Esophagus muscularis mucosa (tissue), 4 donors: Measurements from ENCODE around the gene ARID3C. TPM values are rescaled to one million over a fixed set of nuclear protein-coding genes. Genes with fewer than 3 reads are reported as not detected.

Experiments
- DNase-seq: peaks from one replicate; pipeline ENCODE4 v3.0.0-alpha.2; 2017; ENCODE audit errors: extremely low spot score
- H3K27ac ChIP-seq, 4 donors: fragments of 200-600 bp; sonication (generic); replicated peaks in 1 of 4; 1 replicate in 3 of 4; 2 replicates in 1 of 4; pipeline ENCODE4 v1.5.1; 2016 to 2019; ENCODE audit warnings: mild to moderate bottlenecking in 1 of 4
- H3K27me3 ChIP-seq, 4 donors: fragments of 200-600 bp; sonication (generic); one replicate each; pipeline versions ENCODE4 v1.5.1 to v1.6.0; 2016 to 2019
- H3K36me3 ChIP-seq, 4 donors: fragments of 200-600 bp; sonication (generic); one replicate each; pipeline ENCODE4 v1.5.1; 2016 to 2019
- H3K4me1 ChIP-seq, 4 donors: fragments of 200-600 bp; sonication (generic); one replicate each; pipeline ENCODE4 v1.5.1; 2016 to 2019
- H3K4me3 ChIP-seq, 4 donors: fragments of 200-600 bp; sonication (generic); 1 replicate in 2 of 4; 2 replicates in 2 of 4; pipeline ENCODE4 v1.5.1; 2016 to 2019; ENCODE audit warnings: mild to moderate bottlenecking in 4 of 4, moderate library complexity in 1 of 4
- H3K9me3 ChIP-seq, 4 donors: fragments of 200-600 bp; sonication (generic); 1 replicate in 3 of 4; 2 replicates in 1 of 4; pipeline ENCODE4 v1.5.1; 2016 to 2019
- CTCF ChIP-seq, 3 experiments: fragments of 200-600 bp in 2 of 3; fragments of 450-650 bp in 1 of 3; sonication (generic) in 2 of 3; IDR thresholded peaks; one replicate each; pipeline ENCODE4 v1.5.1; 2017 to 2019; ENCODE audit warnings: antibody characterized with exemption in 3 of 3, mild to moderate bottlenecking in 2 of 3, moderate library complexity in 1 of 3
- EP300 ChIP-seq: sonication (generic); formaldehyde crosslinking; IDR thresholded peaks from one replicate; pipeline ENCODE4 v1.6.1; 2017; ENCODE audit warnings: antibody characterized with exemption
- POLR2A ChIP-seq: fragments of 450-650 bp; IDR thresholded peaks from one replicate; pipeline ENCODE4 v1.6.1; 2017; ENCODE audit warnings: antibody characterized with exemption, moderate library complexity, mild to moderate bottlenecking, low read depth
- POLR2AphosphoS5 ChIP-seq, 2 donors: sonication (generic); formaldehyde crosslinking; IDR thresholded peaks; one replicate each; pipeline ENCODE4 v1.6.1; 2017; ENCODE audit warnings: antibody characterized with exemption in 2 of 2
- WGBS: methylation state at CpG from one replicate; pipeline ENCODE4 v1.1.5; 2018; 5-methylcytosine and 5-hydroxymethylcytosine counted together
- intact Hi-C: fragments of 100-400 bp; cut with DNase I; formaldehyde crosslinking; loops from one replicate; pipeline ENCODE4 v1.15.1; 2023
- total RNA-seq, 4 donors: library from RNA; depleted of rRNA; stranded (reverse); fragments of >200 nt; gene quantifications; one replicate each; pipeline versions ENCODE4 v1.1.0 to v1.2.1, GENCODE V29; 2016

ARID3C gene, protein sequence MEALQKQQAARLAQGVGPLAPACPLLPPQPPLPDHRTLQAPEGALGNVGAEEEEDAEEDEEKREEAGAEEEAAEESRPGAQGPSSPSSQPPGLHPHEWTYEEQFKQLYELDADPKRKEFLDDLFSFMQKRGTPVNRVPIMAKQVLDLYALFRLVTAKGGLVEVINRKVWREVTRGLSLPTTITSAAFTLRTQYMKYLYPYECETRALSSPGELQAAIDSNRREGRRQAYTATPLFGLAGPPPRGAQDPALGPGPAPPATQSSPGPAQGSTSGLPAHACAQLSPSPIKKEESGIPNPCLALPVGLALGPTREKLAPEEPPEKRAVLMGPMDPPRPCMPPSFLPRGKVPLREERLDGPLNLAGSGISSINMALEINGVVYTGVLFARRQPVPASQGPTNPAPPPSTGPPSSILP
- total RNA-seq = not detected

DNA sequence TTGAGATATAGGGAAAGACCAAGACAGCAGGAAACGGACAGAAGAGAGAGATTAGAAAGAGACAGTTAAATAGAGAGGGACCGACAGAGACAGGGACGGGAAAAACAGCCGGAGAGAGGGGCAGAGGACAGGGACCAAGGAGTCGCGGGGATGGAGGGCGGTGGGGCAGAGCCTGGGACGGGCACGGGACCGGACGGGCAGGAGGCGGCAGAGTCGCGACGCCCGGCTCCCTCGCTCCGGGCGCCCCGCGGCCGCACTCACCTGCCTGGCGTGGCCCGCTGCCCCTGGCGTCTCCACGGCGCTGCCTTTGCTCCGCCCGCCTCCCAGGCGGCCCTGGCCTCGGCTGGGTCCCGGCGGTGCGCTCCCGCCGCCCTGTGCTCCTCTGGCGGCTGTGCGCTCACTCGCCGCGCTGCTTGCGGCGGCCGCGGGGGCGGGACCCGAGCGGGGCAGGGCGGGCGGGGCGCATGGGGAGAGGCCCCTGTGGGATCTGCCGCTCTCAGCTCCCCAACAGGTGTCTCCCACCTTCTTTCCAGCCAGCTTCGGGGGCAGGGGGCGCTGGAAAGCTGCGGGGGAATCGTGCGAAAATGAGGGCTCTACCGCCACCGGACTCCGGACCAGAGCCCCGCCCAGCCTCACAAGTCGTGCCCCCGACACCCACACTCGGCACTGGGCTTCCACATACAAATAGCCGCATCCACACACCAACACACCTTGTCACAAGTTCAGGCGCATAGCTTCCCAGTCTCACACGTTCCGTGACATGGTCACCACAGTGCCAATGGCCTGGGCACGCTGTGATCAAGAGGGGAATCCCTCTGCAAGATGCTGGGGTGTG is at the start of gene ARID3C:
Gene ARID3C, minus strand, starts transcription at position 411 of the 835 bp plus-strand sequence. CDS start 1,052 bp downstream, outside the sequence.
- WGBS = 3% methylated on average over 32 of the region's 69 CpGs
- Histone ChIP-seq H3K27ac (no peak within 1 kb of the TSS), H3K9me3 (no peaks in the 10 kb centered on the region), H3K4me3 (peak within 1 kb of the TSS; percentile 47 to 64 (median 52)), H3K4me1 (peaks cover 9 to 29% (median 24%) of the 10 kb centered on the region in 4 donors), H3K27me3 (peaks cover 0 to 68% (median 51%) of the 10 kb centered on the region in 4 donors), H3K36me3 (no peaks in the 10 kb centered on the region)
- intact Hi-C loops = no loop called here
- no peak for TF ChIP-seq CTCF (IDR thresholded peaks at IDR 0.05)
- no peak for TF ChIP-seq EP300
- no peak for TF ChIP-seq POLR2AphosphoS5 (IDR thresholded peaks at IDR 0.05)
- TF ChIP-seq POLR2A = no peak
- no peak for DNase-seq

- Histone ChIP-seq H3K9me3 (no peaks in the 10 kb centered on the region), H3K4me3 (no peak overlapping the region), H3K27ac (no peak overlapping the region), H3K4me1 (no peaks in the 10 kb centered on the region), H3K36me3 (peaks cover 0 to 13% (median under 1%) of the 10 kb centered on the region in 4 donors), H3K27me3 (no peaks in the 10 kb centered on the region)
- intact Hi-C loops = no loop called here
- DNase-seq = no peak
- no peak for TF ChIP-seq POLR2AphosphoS5 (IDR thresholded peaks at IDR 0.05)
- no peak for TF ChIP-seq POLR2A
- TF ChIP-seq CTCF (IDR thresholded peaks at IDR 0.05) = no peak
- TF ChIP-seq EP300 = no peak
- WGBS = 100% methylated on average over 2 of the region's 2 CpGs
These were observed 47.0 kb upstream of the ARID3C start for GRCh38 chr9:34675869-34676268.

DNA sequence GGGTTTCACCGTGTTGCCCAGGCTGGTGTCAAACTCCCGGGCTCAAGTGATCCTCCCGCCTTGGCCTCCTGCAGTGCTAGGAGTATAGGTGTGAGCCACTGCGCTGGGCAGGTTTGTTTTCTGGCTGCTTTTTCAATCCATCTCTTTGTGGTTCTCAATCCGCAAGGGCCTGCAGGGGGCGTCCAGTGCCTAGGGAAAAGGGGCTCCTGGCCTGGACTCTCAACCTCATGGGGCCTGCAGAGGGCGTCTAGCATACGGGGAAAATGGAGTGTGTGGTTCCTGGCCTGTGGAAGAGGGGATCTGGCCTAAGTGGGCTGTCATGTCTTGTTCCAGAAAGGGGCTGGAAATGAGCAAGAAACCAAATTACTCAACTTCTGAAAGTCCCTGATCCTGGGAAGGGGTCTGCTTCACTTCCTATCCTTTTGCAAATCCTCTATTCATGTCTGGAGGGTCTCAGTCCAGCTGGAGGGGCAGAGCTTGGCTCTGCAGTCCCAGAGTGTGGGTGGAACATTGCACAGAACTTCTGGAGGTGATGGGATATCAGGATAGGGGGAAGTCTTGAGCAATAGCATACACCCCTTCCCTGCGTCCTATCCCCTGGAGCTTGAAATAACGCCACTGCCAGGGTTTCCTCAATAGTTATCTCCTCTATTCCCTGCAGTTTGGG is 46.3 kb upstream of the ARID3C start:
- TF ChIP-seq POLR2A (no peak), CTCF (IDR thresholded peaks at IDR 0.05) (peak; percentile 24 to 39 (median 37))
- Histone ChIP-seq H3K4me1 (no peaks in the 10 kb centered on the region), H3K27ac (no peak overlapping the region), H3K4me3 (no peak overlapping the region), H3K36me3 (peaks cover 0 to 14% (median 0%) of the 10 kb centered on the region in 4 donors), H3K27me3 (no peaks in the 10 kb centered on the region), H3K9me3 (no peaks in the 10 kb centered on the region)
- DNase-seq = no peak
- WGBS = 44% methylated on average over 10 of the region's 10 CpGs
- intact Hi-C loops = no loop called here

- Histone ChIP-seq H3K36me3 (peaks cover 0 to 20% (median 0%) of the 10 kb centered on the region in 4 donors), H3K9me3 (no peaks in the 10 kb centered on the region), H3K4me3 (no peak overlapping the region), H3K27me3 (no peaks in the 10 kb centered on the region), H3K27ac (no peak overlapping the region), H3K4me1 (no peaks in the 10 kb centered on the region)
- TF ChIP-seq EP300 (no peak), POLR2A (no peak), CTCF (IDR thresholded peaks at IDR 0.05) (no peak), POLR2AphosphoS5 (IDR thresholded peaks at IDR 0.05) (no peak)
- DNase-seq = no peak
- intact Hi-C loops = no loop called here
- 93% methylated on average over 3 of the region's 3 CpGs for WGBS
These were observed 45.6 kb upstream of the ARID3C start for GRCh38 chr9:34674440-34674839.
